IPS-11a (cell line): Measurements from ENCODE around the gene HOXA3.

Experiments used
- H3K4me3 ChIP-seq: one replicate; pipeline ENCODE4 v1.5.1; 2013; ENCODE audit warnings: low read depth, low read length, control low read depth

Gene HOXA3

GRCh38 chr7:27179503-27180430 lies 27.4 kb upstream of the HOXA3 start:
- H3K4me3 ChIP-seq = no peak overlapping the region

DNA sequence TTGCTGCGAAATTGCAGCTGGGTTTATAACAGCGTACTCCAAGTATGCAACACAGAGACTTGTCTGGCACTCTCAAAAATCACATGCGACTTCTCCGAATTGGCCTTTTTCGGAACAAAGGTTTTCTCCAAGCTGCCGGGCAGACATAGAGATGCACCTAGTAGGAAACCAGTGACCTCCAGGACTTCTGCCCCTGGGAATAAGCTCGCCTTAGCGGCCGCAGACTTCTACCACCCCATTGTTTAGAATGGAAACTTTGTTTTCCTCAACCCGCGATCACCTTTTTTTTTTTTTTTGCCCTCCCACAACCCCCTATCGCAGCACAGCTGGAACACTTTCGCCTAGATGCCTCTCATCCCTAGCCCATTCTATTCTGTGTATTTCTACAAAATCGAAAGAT lies 26.6 kb upstream of the HOXA3 start:
- H3K4me3 ChIP-seq = no peak overlapping the region

- no peak overlapping the region for H3K4me3 ChIP-seq
Observed at GRCh38 chr7:27178366-27178765, 26.0 kb upstream of the HOXA3 start.

DNA sequence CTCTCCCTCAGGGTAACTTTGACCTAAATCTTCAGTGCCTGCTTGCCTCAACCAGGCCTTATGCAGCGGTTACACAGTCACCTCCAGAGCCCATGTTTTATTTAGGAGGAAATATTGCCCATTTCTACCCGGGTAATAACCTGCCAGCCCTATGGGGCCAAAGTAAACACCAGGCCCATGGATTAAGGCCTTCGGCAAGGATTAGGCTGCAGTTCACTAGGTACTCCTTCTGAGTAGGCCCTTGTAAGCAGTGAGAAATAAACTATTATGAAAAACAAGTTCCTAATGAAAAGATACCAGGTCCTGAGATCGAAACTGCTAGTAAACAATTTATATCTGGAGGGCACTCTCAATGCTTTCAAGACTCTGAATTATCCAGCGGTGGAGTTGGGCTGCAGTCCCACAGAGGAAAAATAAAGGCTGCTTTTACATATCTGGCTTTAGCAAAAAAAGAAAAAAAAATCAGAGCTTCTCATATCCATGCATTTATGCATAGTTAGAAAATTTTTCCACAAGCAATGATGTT lies 25.5 kb upstream of the HOXA3 start:
- no peak overlapping the region for H3K4me3 ChIP-seq

DNA sequence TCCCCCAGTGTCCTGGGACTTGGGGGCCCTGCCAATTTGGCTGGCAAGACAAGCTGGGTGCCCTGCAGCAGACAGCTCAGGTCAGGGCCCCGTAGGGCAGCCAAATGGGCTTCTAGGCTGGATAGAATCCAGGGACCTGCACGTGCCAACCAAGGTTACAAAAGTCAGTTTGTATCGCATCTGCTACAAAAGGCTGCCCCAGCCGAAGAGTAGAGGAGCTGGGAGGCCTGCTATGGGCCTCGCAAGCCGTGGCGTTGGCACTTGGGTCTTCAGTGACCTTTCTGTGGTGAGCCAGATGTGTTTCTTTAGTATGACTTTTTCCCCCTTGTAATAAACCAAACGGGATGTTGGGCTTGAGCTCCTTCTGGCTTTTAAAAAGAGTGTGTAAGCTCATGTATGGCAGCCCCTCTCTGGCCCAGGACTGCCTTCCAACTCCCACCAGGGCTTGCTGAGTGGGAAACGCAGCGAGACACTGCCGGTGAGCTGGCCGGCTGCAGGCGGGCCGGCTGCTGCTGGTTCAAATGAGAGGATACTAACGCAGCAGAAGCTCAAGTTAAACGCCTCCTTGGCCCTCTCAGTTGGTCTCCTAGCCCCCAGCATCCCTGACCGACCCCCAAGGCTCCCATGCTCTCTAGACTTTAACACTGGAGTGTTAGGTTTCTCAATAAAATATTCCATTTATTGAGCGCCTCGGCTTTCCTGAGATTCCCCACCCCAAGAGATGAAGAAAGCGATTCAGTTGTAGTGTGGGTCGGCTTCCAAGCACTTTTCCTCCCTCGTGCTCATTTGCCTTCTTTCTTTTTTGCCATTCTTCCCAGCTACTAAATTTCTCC lies 24.8 kb upstream of the HOXA3 start:
- no peak overlapping the region for H3K4me3 ChIP-seq

DNA sequence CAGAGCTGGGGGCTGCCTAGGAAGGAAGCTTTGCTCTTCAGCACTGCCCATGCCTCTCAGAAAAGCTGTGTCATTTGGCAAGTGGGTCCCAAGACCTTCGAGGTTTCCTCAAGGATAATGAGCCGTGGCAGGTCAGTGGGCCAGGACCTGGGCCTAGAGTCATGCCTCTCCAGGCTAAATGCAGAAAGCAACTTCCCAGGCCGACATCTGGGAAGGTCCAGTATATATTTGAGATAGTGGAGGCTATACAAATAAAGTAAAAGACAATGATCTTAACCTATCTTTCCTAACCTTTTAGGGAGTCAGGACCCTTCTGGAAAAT lies 24.1 kb upstream of the HOXA3 start:
- no peak overlapping the region for H3K4me3 ChIP-seq

GRCh38 chr7:27175626-27176523 lies 23.5 kb upstream of the HOXA3 start:
- H3K4me3 ChIP-seq = no peak overlapping the region

GRCh38 chr7:27174874-27175625 lies 22.7 kb upstream of the HOXA3 start:
- no peak overlapping the region for H3K4me3 ChIP-seq

- H3K4me3 ChIP-seq = no peak within 1 kb of the TSS
Observed at GRCh38 chr7:27173956-27174873, 21.8 kb upstream of the HOXA3 start, which contains the start of gene HOXA10. HOXA10 (minus strand) TSS chr7:27174320; CDS start chr7:27174306, 14 bp downstream.

GRCh38 chr7:27173511-27173955 lies 21.1 kb upstream of the HOXA3 start:
- no peak overlapping the region for H3K4me3 ChIP-seq

- H3K4me3 ChIP-seq = no peak overlapping the region
Observed at GRCh38 chr7:27172823-27173510, 20.6 kb upstream of the HOXA3 start.

- H3K4me3 ChIP-seq = no peak overlapping the region
Observed at GRCh38 chr7:27172315-27172774, 20.0 kb upstream of the HOXA3 start.

DNA sequence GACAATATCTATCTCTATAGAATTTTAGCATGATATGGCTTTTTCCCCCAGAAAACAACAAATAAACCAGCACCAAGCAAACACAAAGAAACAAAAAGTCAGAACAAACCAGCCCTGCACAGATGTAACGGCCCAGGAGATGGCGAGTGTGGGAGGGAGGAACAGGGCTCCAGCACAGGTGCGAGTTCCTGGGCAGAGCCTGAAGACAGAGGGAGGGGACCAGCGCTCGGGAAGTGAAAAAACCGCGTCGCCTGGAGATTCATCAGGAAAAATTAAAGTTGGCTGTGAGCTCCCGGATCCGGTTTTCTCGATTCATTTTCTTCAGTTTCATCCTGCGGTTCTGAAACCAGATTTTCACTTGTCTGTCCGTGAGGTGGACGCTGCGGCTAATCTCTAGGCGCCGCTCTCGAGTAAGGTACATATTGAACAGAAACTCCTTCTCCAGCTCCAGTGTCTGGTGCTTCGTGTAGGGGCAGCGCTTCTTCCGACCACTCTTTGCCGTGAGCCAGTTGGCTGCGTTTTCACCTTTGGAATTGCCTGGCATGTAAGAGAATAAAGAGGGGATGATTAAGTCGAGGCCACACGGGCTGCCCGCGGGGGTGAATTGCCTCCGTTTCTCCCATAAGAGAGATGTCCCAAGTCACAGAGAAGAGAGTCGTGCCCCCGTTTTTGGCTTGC lies 19.4 kb upstream of the HOXA3 start:
- H3K4me3 ChIP-seq = no peak overlapping the region

DNA sequence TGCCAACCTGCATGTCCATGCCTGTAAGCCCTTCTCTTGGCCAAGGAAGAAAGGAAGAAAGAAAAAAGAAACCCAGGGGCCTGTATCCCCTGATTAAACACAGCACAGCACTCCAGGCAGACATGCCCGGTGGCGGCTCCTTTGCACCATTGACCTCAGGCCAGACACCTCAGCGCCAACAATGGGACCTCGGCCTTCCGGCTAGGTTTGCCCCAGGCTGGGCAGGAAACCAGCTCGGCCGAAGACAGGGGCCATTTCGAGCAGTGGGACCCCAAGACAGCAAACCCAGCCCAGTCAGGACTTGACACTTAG lies 18.9 kb upstream of the HOXA3 start:
- no peak overlapping the region for H3K4me3 ChIP-seq

DNA sequence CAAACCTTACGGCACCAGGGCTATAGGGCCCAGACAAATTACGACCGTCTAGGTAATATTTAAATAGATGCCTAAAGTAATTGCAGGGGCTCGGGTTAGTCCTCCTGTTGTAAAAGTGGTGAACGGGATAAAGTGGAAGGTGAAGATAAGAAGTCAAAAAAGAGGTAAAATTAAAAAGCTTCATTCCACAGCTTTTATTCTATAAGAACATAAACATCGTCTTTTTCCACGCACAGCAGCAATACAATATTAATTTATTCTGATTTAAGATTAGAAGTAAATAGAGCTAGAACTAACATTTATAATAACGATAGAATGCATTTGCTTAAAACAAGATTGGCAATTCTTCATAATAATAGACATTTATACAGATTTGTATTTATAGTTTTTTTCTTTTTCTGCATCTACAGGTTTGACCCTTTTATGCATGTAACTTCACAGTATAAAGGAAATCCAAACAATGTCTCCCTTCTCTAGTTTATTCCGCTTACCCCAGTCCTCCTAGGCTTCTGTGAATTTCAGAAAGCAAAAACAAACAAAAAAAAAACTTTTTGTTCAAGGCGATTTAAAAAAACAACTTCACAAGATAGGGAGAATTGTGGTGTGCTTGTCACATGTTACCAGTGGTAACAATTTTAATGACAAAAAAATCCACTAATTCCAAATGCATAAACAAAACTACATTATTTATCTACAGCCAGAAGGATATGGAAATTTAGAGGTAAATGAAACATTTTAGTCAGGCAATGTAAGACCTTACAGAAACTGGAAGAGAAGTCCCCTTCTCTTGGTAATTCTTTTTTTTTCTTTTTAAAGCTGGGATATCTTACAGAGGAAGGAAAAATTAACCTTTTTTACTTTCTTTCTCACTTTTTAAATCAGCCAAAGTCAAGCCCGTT lies 18.3 kb upstream of the HOXA3 start:
- H3K4me3 ChIP-seq = no peak overlapping the region

DNA sequence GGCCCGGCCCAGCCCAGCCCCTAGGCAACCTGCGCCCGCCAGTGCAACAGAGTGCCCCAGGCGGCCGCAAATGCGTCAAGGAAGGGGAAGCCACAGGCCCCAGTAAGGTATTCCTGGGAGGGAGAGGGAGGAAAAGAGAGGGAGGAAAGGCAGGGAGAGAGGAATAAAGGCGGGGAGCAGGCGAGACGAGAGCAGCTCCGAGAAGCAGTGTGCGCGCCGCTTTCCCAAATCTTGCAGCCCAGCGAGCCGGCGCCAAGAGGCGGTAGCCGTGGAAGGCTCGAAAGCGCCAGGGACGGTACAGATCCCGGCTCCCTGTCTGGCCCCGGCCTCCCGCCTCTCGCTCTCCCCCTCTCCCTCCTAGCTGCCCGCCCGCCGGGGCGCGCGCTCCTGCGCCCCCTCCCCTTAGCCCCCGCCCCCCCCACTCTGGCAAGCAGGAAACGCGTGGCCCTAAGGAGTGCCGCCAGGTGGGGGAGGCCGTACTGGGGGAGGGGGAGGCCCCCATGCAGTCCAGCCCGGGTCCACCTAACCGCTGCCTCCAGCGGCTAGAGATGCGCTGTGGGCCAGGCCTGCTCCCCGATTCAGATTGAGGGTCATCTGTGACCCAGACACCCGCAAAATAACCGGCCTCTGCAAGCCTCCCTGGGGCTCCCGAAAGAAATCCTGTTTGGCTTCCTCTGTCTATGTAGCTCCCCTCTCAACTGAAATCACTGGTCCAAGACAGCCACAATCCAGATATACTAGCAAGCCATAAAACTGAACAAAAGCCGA lies 17.5 kb upstream of the HOXA3 start:
- H3K4me3 ChIP-seq = no peak overlapping the region
